Cardiac muscle cell (in vitro differentiated cells and primary cell): Measurements from ENCODE around the gene NECTIN2. TPM values are rescaled to one million over a fixed set of nuclear protein-coding genes. Genes with fewer than 3 reads are reported as not detected.

ENCODE experiments used
- DNase-seq, 2 donors: peaks; one replicate each; pipeline versions ENCODE4 v3.0.0 to v3.0.0-alpha.2; 2010 to 2017; ENCODE audit warnings: low read depth in 1 of 2, low spot score in 1 of 2
- H3K27ac ChIP-seq: fragments of 200-600 bp; sonication (generic); 2 replicates; pipeline ENCODE4 v1.5.1; 2016
- H3K27me3 ChIP-seq: fragments of 200-600 bp; sonication (generic); 2 replicates; pipeline ENCODE4 v1.6.0; 2016; ENCODE audit warnings: control low read depth
- H3K36me3 ChIP-seq: fragments of 200-600 bp; sonication (generic); 2 replicates; pipeline ENCODE4 v1.5.1; 2016; ENCODE audit warnings: control low read depth
- H3K4me1 ChIP-seq: fragments of 200-600 bp; sonication (generic); 2 replicates; pipeline ENCODE4 v1.8.1; 2017; ENCODE audit warnings: low read depth, mild to moderate bottlenecking, mixed run types
- H3K4me3 ChIP-seq: fragments of 200-600 bp; sonication (generic); 2 replicates; pipeline ENCODE4 v1.5.1; 2016; ENCODE audit warnings: mild to moderate bottlenecking
- H3K9me3 ChIP-seq: fragments of 200-600 bp; sonication (generic); 2 replicates; pipeline ENCODE4 v1.5.1; 2017; ENCODE audit warnings: low read depth, mild to moderate bottlenecking, control low read depth
- polyA plus RNA-seq: library from polyadenylated mRNA; unstranded; fragments of >200 nt; fragmentation: Nextera tagmentation; extraction: Ambion mirVana; gene quantifications from 2 replicates; pipeline ENCODE4 v1.2.1, GENCODE V29; 2016
- total RNA-seq: library from RNA; depleted of rRNA; stranded (reverse); fragments of >200 nt; gene quantifications from 2 replicates; pipeline ENCODE4 v1.2.3, GENCODE V29; 2016
- TF ChIP-seq, protein P1 (sequence below): IDR thresholded peaks from 2 replicates; pipeline ENCODE4 v1.5.1; 2012; ENCODE audit warnings: low read depth, mild to moderate bottlenecking, low read length

NECTIN2 gene
- total and polyA plus RNA-seq, 2 experiments from 2014 or later: 144 to 156 TPM

DNA sequence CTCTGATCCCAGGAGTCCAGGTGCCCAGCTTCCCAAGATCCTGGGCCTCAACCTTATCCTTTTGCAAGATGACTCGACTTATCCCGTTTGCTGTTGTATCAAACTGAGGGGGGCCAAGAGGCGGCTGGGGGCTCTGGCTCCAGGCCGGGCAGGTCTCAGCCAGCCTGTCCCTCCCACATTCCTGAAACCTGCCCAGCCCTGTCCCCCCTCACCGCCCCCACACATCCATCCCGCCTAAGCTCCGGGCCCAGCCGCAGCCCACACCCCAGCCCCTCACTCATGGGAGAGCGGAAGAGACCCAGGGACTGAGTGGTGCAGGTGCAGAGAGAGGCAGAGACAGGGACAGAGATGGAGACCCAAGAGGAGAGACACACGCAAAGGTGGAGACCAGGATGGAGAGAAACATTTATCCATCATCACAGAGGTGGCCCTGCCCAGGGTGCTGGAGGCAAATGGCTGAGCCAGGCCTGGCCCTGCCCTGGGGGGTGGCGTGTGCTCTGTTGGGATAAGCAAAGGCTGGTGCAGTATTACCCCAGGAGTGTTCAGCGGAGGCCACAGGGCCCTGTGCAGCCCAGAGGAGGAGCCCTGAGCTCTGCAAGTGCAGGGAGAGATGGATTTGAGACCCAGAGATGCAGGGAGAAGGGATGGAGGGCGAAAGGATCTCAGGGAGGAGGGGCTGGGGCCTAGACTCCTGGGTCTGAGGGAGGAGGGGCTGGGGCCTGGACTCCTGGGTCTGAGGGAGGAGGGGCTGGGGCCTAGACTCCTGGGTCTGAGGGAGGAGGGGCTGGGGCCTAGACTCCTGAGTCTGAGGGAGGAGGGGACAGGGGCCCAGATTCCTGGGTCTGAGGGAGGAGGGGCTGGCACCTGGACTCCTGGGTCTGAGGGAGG is 35.6 kb upstream of the NECTIN2 start:
- peaks cover 22% of the 10 kb centered on the region for H3K4me1 ChIP-seq
- H3K9me3 ChIP-seq: no peaks in the 10 kb centered on the region
- H3K27ac ChIP-seq: no peak overlapping the region
- H3K36me3 ChIP-seq: peaks cover 14% of the 10 kb centered on the region
- no peak overlapping the region for H3K4me3 ChIP-seq
- TF ChIP-seq, protein P1, sequence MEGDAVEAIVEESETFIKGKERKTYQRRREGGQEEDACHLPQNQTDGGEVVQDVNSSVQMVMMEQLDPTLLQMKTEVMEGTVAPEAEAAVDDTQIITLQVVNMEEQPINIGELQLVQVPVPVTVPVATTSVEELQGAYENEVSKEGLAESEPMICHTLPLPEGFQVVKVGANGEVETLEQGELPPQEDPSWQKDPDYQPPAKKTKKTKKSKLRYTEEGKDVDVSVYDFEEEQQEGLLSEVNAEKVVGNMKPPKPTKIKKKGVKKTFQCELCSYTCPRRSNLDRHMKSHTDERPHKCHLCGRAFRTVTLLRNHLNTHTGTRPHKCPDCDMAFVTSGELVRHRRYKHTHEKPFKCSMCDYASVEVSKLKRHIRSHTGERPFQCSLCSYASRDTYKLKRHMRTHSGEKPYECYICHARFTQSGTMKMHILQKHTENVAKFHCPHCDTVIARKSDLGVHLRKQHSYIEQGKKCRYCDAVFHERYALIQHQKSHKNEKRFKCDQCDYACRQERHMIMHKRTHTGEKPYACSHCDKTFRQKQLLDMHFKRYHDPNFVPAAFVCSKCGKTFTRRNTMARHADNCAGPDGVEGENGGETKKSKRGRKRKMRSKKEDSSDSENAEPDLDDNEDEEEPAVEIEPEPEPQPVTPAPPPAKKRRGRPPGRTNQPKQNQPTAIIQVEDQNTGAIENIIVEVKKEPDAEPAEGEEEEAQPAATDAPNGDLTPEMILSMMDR: no peak
- H3K27me3 ChIP-seq: no peaks in the 10 kb centered on the region
- no peak for DNase-seq

DNA sequence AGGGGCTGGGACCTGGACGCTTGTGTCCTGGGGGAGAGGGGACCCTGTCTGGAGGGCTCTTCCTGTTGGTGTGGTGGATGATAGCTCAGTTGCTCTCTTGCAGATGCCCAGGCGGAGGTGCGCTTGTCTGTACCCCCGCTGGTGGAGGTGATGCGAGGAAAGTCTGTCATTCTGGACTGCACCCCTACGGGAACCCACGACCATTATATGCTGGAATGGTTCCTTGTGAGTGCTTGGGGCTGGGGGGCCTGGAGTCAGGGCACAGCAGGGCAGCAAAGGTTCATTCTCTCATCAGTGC is 35.0 kb upstream of the NECTIN2 start:
- no peak for DNase-seq
- no peak overlapping the region for H3K27ac ChIP-seq
- no peaks in the 10 kb centered on the region for H3K27me3 ChIP-seq
- TF ChIP-seq, protein P1: no peak
- H3K9me3 ChIP-seq: no peaks in the 10 kb centered on the region
- H3K4me1 ChIP-seq: peaks cover 22% of the 10 kb centered on the region
- H3K4me3 ChIP-seq: no peak overlapping the region
- H3K36me3 ChIP-seq: peaks cover 17% of the 10 kb centered on the region

DNA sequence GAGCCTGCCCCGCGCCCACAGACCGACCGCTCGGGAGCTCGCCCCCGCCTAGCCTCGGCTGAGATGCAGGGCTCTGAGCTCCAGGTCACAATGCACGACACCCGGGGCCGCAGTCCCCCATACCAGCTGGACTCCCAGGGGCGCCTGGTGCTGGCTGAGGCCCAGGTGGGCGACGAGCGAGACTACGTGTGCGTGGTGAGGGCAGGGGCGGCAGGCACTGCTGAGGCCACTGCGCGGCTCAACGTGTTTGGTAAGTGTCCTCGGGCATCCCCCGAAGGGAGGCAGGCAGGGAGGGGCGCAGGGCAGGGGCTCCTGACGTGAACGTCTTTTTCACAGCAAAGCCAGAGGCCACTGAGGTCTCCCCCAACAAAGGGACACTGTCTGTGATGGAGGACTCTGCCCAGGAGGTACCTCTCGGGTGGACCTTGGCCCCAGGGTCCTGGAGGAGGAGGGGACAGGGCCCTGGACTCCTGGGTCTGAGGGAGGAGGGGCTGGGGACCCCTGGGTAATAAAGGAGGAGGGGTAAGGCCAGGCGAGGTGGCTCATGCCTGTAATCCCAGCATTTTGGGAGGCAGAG is 33.9 kb upstream of the NECTIN2 start:
- H3K4me3 ChIP-seq: no peak overlapping the region
- TF ChIP-seq, protein P1: no peak
- H3K27me3 ChIP-seq: no peaks in the 10 kb centered on the region
- H3K9me3 ChIP-seq: no peaks in the 10 kb centered on the region
- H3K27ac ChIP-seq: no peak overlapping the region
- H3K4me1 ChIP-seq: peaks cover 22% of the 10 kb centered on the region
- no peak for DNase-seq
- peaks cover 17% of the 10 kb centered on the region for H3K36me3 ChIP-seq

DNA sequence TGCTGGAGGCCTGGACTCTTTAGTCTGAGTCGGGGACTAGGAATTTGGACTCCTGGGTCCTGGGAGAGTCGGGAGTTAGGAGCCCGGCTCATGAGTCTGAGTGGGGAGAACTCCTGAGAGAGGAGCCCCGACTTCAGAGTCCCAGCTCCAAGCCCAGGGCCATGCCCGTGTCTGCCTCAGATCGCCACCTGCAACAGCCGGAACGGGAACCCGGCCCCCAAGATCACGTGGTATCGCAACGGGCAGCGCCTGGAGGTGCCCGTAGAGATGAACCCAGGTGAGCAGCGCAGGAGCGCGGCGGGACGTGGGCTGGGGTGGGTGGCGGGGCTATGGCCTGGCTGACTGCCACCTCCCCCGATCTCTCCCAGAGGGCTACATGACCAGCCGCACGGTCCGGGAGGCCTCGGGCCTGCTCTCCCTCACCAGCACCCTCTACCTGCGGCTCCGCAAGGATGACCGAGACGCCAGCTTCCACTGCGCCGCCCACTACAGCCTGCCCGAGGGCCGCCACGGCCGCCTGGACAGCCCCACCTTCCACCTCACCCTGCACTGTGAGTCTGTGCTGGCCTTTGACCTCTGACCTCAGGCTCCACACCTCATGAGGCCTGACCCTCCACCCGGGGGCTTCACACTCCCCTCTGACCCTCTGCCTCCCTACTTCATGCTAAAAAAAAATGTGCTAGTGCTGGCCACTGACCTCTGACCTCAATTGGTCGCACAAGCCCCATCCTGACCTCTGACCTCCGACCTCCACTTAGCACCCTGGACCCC is 32.8 kb upstream of the NECTIN2 start:
- Histone ChIP-seq H3K4me1 (peaks cover 13% of the 10 kb centered on the region), H3K4me3 (no peak overlapping the region), H3K36me3 (peaks cover 17% of the 10 kb centered on the region), H3K9me3 (no peaks in the 10 kb centered on the region), H3K27me3 (no peaks in the 10 kb centered on the region), H3K27ac (no peak overlapping the region)
- TF ChIP-seq, protein P1: no peak
- DNase-seq: no peak

DNA sequence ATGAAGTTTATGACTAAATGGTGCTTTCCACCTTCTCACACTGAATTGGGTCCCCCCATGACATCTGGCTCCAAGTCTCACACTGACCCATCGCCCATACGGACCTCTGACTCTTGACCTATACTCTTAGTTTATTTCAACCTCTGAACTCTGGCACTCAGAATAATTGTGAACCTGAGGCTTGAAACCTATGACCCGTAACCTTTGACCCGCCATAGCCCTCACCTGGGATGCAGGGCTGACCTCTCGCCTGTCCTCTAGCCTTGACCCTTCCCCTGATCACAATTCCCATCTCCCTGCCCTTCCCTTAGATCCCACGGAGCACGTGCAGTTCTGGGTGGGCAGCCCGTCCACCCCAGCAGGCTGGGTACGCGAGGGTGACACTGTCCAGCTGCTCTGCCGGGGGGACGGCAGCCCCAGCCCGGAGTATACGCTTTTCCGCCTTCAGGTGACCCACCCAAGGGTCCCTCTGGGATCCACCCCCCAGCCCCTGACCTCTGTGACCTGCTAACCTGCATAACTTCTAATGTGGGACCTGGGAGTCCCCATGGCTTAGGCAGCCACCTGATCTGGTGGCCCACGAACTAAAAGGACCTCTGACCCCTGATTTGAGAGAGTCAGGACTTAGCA is 32.1 kb upstream of the NECTIN2 start:
- peaks cover 17% of the 10 kb centered on the region for H3K36me3 ChIP-seq
- no peak for DNase-seq
- TF ChIP-seq, protein P1: no peak
- no peak overlapping the region for H3K4me3 ChIP-seq
- no peaks in the 10 kb centered on the region for H3K9me3 ChIP-seq
- H3K4me1 ChIP-seq: peaks cover 10% of the 10 kb centered on the region
- H3K27me3 ChIP-seq: no peaks in the 10 kb centered on the region
- no peak overlapping the region for H3K27ac ChIP-seq
